Measurements from ENCODE around the gene UBE2D3.
A peak's percentile ranks its signal among the peaks of the same experiment; 100 is the strongest.

- TF ChIP-seq POLR2A (IDR thresholded peaks at IDR 0.05) (peak in 1 of 2 donors; percentile 88), CTCF (IDR thresholded peaks at IDR 0.05) (no peak)
Observed at GRCh38 chr4:102826890-102827673, at the start of gene UBE2D3.
